ENCODE data around the gene KCNJ6.

Gene KCNJ6

GRCh38 chr21:37862536-37862935, 53.7 kb downstream of the KCNJ6 start:
- no peak for DNase-seq

DNA sequence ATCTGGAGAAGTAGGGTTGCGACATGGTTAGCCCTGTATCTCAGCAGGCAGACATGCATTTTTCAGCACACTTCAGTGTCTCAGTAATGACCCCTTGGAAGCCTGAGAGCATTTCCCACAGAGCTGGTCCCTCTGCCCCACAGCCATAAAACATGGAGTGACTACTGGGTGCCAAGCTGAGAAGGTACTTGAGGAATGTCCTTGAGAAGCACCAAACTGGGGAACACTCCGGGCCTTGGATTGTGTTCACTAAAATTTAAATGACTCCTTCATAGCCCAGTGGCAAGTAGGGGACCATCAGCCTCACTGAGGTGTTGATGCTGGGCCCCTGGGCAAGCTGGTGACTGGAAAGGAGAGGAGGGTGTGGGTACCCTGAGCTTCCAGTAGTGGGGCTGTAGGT, 54.7 kb downstream of the KCNJ6 start:
- DNase-seq = no peak

- DNase-seq = no peak
These were observed 55.8 kb downstream of the KCNJ6 start for GRCh38 chr21:37860416-37860815.

GRCh38 chr21:37855647-37856625, 60.3 kb downstream of the KCNJ6 start:
- DNase-seq = no peak

DNA sequence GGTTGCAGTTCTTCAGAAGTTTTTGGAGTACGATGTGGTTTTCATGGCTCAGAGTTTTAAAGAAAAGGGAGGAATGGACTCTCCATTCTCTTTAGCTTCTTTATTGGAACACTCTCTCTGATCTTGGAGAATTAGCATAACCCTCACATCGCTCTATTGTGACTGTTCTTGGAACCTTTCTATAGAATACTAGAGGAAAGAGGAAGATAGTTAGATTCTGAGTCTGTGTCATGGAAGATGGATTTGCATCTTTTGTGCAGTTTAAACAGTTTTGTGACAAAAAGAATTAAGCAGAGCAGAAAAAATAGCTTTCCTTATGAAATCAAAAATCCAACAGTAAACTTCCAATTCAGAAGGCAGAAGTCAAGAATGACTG, 61.0 kb downstream of the KCNJ6 start:
- no peak for DNase-seq

DNA sequence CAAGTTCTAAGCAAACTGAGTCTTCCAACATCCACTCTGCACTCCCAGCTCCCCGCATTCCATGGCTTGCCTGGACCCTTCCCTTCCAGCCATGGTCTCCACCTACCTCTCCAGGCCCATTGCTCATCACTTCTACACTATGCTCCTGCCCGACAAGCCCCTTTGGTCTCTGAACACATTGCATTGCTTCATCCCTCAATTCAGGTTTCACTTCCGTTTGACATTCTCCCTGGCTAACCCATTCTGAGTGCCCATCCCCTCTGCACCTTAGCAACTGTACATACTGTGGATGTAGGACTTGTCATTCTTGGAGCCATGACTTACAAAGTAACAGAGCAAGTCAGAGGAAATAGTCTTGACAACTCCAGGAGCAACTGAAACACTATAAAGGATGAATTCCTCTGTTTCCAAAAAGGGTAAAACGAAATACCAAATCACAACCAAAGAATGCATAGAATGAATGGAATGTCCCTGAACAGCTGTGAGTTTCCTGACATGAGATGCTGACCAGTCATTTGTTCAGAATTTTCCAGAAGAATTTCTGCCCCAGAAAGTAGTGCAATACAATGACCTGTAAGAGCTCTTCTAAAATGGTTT, 66.7 kb downstream of the KCNJ6 start:
- DNase-seq = no peak

- DNase-seq = no peak
These were observed 67.4 kb downstream of the KCNJ6 start for GRCh38 chr21:37848721-37849490.

GRCh38 chr21:37845535-37845934, 70.7 kb downstream of the KCNJ6 start:
- no peak for DNase-seq

DNA sequence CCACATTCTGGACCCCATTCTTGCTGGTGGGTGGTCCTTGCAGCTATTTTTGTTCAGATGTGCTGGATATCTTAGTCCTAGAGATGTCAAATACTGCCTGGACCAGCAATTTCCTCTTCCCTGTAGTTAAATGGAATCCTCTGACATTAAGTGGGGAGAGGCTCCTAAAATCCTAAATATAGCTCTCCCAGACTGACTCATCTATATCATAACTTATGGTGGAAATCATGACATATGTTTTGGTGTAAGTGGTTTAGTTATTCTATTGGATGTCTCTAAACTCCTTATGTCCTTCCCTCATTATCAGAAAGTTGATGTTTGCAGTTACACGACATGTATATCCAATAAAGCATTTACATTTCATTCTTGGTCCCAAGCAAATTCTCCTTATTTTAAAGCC, 73.1 kb downstream of the KCNJ6 start:
- no peak for DNase-seq

DNA sequence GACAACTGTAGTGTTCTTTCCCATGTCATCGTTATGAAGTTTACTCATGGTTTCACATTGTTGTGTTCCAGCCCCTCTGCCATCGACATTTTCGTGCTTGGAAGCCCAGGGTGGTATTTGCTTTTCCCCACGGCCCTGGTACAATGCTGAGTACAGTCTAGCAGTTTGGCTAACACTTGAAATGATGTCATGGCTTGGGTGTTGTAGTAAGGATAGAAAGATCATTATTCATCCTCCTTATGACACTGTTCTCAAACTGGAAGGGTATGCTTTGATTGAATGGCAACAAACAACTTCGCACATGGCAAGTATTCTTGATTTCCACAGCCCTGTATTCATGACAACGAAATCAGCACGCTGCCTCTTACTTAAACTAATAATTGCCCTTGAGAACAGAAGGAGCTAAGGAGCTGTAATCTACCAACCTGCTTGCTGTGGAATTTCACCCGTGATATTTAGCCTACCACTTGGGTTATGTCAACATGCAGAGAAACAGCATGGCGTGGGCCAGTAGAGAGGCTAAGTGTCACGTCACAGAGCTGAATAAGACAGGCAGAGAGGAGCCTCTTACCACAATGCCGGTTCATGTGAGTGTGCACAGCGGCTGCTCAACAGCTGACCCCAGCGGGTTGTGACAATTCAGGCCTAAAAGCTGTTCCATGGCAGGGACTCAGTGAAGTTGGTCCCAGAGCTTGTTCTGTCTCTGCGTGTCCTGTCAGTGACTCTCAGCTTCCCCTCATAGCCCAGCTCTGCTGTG, 73.9 kb downstream of the KCNJ6 start:
- no peak for DNase-seq

- DNase-seq = no peak
These were observed 78.9 kb downstream of the KCNJ6 start for GRCh38 chr21:37837381-37837780.

- no peak for DNase-seq
These were observed 80.8 kb downstream of the KCNJ6 start for GRCh38 chr21:37835481-37835880.

DNA sequence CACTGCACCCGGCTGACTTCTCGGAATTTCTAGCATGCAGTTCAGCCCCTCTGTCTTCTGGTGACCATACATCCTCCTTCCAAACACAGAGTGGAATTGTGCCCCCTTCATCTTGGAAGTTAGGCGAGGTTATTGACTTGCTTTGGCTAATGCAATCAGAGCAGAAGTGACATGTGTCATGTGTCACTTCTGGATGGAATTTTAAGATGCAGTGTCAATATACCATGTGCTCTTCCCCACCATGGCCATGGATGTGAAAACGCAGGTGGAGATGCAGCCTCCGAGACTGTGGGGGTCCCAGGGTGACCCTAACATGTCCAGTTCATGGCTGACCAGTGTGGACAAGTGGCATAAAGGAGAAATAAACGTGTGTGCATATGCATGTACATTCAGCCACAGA, 83.0 kb downstream of the KCNJ6 start:
- no peak for DNase-seq

GRCh38 chr21:37829447-37829846, 86.8 kb downstream of the KCNJ6 start:
- DNase-seq = no peak

GRCh38 chr21:37828991-37829390, 87.3 kb downstream of the KCNJ6 start:
- no peak for DNase-seq

- DNase-seq = no peak
These were observed 87.7 kb downstream of the KCNJ6 start for GRCh38 chr21:37828556-37828955.

GRCh38 chr21:37827913-37828312, 88.3 kb downstream of the KCNJ6 start:
- no peak for DNase-seq

DNA sequence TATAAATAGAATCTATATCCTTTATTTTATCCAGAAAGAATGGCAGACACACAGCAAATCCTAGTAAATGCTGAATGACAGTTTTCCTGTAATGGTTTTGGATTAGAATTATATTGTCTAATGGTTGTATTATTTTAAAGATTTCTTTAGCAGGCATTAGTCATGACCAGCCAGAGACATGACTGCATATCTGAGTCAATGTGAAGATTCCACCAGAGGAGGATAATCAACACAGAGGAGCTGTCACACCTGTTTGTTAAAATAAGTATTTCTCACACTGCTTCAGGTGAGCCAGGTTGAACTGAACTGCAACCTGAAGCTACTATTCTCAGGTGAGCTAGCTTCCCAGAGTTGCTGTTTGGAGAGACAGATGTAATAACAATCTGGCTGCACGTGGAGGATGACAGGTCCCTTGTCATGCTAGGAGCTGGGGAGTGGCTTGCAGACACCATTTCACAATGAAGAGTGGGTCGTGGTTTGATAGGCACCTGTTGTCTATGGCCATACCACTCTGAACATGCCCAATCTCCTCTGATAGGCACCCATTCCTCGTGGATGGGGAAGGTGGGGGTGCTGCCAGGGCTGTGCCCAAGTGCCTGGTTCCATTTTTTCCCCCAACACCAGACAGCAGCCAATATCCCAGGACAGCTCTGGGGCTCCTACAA, 94.3 kb downstream of the KCNJ6 start:
- DNase-seq = no peak

GRCh38 chr21:37821092-37821491, 95.2 kb downstream of the KCNJ6 start:
- DNase-seq = no peak

DNA sequence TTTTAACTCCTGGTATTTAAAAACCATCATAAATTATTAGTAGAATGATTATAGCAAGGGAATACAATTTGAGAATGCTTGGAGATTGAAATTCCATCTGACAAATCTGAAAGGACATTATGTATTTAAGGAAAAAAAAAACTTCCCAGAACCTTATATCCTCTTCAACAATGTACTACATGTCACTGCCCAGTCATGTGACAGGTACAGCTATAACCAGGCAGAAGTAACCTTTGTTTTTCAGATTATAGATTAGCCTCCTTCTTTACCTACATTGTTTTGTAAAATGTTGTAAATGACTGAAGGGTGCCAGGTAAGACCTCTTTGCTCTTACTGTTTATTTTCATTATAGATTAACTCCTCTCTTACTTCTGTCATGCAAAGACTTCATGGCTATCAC, 96.9 kb downstream of the KCNJ6 start:
- DNase-seq = no peak

DNA sequence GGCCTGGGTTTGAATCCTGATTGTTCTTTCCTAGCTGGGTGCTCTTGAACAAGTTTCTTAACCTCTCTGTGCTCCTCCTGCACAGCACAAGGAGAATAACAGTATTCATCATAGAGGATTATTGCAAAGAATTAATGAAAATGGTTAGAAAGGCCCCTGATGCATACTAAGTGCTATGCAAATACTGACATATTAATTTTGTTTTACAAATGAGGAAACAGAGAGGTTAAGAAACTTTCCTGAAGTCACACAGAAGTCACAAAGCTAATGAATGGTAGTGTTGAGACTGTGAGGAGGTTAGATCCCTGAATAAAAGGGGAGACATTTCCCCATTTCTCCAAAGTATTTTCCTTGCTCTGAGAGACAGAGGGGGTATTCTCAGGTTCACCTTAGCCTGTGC, 99.0 kb downstream of the KCNJ6 start:
- DNase-seq = no peak

DNA sequence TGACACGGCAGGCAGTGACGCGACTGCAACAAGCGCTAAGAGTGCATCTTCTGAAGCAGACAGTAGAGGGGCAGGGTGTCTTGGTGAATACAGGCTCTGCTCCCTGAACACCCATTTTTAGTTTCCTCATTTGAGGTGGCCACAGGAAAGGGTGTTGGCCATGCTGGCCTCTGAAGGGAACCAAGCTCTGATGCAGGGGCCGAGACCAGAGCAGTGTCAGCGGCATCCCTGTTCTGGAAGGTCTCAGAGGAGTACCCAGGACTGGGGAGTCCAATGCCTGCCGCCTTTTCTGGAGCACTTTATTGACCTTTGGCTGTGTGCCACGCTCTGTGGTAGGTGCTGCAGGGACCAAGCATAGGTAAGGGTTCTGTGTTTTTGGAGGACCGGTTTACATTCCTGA, 100.4 kb downstream of the KCNJ6 start:
- DNase-seq = no peak

Data from cortex of kidney (tissue), 1 donor.